ENCODE measurements around the gene DAAM2.

Gene DAAM2

DNA sequence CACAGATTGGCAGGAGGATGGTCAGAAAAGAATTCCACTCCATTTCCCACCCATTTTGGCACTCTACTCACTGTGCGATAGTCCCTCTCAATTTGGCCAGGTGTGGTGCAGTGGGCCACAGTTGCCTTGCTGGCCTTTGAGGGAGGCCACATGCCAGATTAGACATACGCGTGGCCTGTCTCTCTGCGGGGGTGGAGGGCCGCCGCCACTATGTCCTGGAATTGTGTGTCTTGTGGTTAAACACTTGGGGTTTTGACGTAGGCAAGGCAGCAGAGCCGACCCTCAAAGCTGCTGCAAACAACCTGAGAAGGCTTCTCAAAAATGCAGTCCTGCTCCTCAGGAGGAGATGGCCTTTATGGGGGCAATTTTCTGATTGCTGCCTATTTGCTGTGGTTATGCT is 4.9 kb upstream of the DAAM2 start:
- no peak for DNase-seq (ENCODE audit: low spot score)

DNA sequence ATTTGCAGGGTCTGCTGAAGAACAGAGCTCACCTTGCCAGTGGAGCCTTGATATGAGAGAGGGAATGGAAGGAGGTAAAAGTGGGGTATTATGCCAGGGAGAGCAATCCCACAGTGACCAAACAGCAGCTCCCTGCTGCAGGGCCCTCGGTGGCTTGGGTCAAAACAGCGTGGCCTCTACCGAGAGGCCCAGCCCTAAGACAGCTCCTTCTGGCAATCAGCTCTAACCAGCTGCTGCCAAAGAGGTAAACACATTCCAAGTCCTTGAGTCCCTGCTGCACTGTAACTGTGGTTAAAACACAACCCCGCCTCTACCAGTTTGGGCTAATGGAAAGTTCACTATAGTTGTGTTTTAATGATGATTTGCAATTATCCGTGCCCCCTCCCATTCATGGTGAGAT is 1.4 kb upstream of the DAAM2 start:
- DNase-seq (ENCODE audit: low spot score) = no peak

DNA sequence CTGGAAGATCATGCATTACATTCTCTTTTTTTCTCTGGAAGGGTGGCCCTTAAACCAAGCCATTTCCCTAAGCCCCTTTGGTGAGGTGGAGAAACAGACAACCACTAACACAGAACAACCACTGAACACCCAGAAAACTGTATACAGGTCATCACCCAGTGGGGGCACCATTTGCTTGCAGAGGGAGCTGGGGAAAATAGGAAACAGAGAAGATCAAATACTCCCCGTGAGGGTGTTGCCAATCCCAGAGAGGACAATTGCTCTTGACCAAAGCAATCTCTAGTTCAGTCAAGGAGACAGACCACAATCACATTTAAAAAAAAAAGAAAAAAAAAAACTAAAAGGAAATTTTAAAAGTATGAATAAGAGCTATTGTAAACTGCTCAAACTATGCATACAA is 865 bp upstream of the DAAM2 start:
- peak; percentile 23 for DNase-seq (ENCODE audit: low spot score)

DNA sequence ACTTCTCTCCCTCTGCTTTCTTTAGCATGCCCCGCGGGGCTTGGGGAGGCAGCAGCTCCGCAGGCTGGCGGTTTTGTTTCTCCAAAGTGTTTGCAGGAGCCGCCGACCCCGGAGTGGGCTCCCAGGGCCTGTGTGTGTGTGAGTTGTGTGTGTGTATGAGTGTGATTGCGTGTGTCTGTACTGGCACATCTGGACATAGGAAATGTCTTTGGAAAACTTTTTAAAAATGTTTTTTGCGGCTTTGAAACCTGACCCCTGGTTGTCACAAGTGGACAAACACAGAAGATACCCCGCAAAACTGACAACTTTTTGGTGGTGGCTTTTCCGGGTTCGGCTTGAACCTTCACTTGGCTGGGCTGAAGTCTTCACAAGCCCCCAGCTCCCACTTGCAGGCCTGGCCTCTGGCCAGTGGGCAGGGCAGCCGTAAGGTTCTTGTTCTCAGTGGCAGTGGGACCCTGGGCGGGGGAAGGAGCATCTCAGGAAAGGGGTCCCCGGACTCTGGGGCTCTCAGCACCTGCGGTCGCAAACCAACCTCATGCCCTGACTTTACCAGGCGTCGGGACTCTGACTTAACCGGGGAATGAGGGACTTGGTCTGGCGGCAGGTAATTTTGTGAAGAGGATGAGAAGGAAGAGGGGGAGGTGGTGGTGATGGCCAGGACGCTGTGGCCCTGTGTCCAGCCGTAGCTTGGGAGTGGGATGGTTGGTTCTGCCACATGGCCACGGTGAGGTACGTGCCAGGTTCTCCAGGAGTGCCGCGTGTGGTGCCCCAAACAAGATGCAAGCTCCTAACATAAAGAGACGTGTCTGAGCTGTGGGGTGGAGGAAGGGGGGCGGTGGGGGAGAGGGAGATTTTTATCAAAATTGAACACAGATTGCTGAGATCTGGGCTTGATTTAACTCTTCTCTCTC is 619 bp downstream of the DAAM2 start:
- no peak for DNase-seq (ENCODE audit: low spot score)

DNA sequence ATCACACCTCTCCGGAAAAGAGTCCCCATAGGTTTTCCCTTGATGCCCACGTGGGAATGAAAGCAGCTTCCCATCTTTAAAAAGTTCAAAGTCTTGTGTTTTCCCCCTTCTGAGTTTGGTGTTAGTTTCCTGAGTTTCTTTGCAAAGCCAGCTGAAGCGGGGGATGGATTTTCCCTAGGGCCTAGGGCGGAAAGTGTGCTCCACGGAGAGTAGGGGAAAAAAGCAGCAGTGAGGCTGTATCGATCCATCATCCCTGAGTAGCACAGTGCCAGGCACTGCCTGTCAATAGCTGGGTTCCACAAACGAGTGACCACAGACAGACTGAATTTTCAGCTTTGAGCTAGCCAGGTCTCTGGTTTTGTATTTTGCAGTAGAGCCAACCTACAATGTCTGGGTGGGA is 1.3 kb downstream of the DAAM2 start:
- no peak for DNase-seq (ENCODE audit: low spot score)

DNA sequence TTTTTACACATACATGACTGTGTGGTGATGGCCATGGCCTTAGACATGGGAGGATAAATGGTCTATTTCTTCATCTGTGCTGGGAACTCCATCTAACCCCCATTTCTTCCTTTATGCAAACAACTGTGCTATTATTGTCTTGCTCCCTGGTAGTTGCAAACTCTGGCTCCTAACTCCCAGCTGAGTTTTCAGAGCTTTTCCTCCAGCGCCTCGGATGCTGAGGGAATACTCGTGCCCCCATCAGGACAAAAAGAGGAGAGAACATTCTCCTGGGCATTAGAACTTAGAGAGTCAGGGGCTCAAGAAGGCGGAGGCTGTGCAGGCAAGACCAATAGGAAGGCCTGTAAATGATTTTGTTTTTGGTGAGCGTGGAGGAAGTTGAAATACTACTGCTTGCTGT is 2.1 kb downstream of the DAAM2 start:
- DNase-seq (ENCODE audit: low spot score) = no peak

DNA sequence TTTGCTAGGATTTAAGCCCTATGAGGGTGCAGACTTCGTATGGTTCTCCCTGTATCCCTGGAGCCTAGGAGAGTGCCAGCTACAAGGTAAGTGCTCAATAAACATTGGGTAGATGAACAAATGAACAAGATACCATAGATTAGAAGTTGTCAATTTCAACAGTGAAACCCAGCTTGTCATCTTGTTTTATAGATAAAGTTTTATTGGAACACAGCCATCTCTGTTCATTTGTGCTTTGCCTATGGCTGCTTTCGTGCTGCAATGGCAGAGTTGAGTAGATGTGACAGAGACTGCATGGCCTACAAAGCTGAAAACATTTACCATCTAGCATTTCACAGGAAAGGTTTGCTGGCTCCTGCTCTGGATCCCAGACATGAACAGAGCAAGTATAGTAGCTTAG is 5.6 kb downstream of the DAAM2 start:
- no peak for DNase-seq (ENCODE audit: low spot score)

DNA sequence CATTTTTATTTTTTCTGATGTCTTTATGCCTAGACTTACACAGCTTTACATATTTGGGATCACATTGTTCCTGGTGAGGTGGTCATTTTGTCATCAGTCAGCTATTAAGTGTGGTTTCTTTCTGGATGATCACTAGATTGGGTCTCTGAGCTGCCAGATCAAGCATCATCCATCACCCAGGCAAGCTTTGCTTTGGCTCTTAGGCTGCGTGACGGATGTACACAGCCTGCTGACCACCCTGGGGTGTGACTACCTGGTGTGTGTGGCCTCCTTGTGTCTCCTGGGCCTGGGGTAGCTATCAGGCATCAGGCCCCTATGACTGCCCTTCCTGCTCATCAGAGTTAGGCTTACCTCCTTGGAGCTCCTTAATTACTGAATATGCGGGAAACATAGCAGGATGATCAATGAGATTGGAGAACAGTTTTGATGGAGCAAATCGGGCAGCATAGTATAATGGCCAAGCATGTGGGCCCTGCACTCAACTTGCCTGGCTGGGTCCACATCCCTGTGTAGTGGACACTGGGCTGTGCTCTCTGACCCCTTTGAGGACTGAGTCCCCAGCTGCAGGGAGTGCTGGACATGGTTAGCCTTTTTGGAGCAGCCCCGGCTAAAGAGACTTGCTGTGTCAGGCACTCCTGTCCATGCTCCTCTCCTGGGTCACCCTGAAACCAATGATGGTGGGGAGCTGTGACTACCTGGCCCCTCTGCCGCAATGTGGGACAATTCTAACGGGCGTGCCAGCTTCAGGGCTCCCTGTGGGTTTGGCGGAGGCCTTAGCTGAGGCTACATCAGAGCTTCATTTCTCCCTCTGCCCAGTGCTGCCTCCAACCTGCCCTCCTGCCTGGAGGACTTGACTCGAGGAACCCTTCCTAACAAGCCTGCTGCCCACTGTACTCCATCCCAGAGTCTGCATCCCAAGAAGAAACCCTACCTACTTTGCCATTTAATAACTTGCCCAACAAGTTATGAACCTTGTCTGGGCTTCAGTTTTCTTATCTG is 8.2 kb downstream of the DAAM2 start:
- no peak for DNase-seq (ENCODE audit: low spot score)

DNA sequence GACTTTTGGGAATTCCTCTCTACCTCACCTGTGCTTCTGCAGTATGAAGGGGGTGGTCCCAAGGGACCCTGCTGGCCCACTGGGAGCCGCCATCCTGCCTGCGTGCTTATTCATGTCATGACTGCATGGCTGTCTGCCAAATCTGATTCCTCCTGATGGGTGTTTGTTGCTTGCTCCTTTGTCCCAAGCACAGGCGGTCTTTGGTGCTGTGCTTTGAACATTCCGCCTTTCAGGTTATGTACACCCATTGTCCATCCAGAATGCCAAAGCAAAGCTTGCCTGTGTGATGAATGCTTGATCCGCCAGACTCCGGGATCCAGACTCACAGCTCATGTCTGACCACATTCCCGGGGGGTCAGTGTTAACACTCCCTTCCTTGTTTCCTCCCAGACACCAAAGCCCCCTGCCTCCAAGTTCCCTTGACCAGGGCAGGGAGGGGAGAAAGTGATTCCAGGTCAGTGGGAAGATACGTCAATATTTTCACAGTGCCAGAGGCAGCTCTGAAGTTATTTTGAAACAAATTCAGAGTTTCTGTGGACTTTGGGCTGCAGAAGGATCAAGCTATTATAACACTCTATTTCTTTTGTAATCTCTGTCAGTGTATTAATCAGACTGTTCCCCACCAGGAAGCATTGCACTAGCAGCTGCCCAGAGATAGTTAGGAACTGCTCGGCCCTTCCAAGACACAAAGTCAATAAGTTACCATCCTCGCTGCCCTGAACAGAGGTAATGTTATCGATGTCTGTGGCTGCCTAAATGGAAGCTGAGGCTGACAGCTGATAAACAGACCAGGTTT is 9.5 kb downstream of the DAAM2 start:
- no peak for DNase-seq (ENCODE audit: low spot score)

DNA sequence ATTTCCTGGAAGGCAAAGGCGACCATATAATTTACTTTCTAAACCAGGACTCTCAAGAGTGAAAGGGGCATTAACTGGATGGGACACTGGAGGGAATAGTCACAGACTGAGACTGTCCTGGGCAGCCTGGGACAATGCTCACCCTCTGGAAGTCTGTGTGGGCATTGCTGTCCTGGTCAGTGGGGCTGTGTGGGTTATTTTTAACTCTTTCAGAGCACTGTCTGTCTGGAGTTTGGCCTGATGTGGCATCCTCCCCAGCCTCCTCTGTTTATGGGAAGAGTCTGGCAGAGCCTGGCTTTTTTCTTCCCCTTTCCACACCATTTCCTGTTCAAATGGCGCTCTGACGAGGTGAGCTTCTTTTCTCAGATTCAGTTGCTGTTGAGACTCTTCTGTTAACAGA is 11.7 kb downstream of the DAAM2 start:
- DNase-seq (ENCODE audit: low spot score) = no peak

DNA sequence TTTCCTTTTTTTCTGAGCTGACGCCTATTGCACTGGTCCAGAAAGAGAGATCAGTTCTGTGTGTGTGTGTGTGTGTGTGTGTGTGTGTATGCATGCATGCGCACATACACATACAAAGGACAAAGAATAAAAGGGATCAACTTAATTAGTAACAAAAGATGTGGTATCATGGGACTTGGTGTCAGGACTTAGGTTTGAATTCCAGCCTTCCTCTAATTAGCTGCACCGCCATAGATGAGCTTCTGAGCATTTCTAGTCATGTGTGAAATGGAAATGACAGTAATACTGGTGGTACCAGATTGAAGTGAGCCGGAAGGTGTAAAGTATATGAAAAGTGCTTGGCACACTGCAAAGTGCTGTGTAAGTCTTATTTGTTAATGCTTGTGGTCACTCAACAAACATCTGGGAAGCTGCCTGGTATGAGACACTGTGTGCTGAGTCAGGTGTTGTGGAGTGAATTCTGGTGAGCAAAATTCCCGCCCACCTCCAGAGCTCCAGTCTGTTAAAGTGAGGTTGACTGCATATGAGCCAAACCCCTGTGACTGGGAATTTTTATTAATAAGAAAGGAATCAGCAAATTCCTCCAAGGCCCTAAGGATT is 12.4 kb downstream of the DAAM2 start:
- DNase-seq (ENCODE audit: low spot score) = no peak

DNA sequence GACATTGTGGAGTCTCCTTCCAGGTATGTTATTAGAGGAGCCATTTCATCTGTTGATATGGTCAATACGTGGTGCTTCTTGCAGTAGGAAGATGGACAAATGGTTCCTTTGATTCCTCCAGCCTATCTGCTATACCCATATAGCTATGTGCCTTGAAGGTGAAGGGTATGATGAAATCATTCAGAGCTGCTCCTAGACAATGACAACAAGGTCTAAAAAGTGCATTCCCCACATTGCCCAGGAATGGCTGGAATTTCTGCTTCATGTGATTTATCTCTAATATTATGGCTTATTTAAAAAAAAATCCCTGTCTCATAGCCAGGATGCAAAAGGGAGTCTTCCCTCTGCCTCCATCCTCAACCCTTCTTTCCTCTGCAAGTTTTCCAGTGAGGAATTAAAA is 14.1 kb downstream of the DAAM2 start:
- DNase-seq (ENCODE audit: low spot score) = no peak

DNA sequence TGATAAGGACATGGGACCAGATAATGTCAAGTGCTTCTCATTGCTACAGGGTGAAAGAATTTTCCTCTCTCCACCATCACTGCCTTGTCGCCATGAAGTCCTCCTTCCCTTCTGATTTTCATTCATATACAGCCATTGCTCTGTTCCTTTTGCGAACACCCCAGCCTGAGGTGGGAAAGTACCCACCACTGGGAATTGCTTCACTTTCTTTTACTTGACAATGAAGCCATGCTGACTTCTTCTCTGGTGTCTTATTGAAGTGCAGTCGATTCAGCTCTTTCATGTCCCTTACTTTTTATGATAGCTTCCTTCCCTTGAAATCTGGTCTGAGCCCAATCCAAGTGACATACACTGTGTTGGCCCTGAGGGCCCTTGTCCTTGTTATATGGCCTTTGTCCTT is 16.2 kb downstream of the DAAM2 start:
- no peak for DNase-seq (ENCODE audit: low spot score)

DNA sequence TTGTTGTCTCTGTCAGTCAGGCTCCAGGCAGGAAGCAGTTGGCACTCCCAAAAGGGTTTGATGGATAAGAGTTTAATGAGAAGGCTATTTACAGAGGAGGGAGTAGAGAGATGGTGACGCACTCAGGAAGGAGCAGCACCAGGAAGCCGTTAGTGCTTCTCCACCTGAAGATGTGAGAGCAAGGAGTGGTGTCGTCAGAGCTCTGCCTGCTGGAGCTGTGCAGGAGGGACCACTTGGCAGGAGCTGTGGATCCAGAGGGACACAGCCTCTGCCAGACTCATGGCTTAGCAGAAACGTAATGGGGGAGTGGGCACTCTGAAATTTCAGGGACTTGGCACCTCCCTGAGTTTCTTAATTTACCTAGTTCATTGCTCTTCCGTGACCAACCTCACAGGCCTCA is 16.8 kb downstream of the DAAM2 start:
- no peak for DNase-seq (ENCODE audit: low spot score)

DNA sequence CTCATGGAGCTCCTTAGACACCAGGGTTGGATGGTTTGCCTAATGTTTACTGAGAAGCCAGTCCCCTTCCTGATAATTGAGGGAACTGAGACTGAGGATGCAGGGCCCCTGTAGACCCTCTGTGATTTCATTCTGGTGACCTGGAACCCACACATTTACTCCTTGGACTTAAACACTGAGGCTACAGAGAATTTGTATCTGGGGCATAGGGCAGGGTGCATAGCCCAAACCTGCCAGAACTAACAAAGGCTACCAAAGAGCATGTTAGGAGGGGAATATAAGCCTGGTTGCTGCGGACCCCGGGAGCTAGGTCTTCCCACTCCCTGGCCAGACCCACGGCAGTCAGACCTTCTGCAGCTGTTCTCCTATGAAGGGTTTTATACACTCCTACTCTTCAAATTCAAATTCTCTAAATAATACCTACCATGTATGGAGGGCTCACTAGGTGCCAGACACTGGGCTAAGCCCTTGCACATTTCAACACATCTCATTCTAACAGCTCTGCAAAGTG is 19.7 kb downstream of the DAAM2 start:
- no peak for DNase-seq (ENCODE audit: low spot score)

DNA sequence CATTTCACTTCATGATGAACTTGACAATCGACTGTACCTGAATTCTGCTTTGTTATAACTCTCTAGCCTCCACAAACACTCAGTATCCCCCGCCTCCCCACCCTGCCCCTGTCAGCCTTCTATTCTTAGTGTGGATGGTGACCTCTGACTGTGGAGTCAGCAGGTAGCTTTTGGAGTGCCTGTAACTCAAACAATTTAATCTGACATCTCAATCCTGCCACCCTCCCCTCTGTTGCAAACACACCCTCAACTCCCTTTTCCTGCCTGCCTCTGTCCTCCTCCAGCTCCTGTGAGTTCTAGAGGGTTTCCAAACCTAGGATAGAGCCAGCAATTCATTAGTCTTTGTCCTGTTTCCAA is 20.3 kb downstream of the DAAM2 start:
- DNase-seq (ENCODE audit: low spot score) = no peak

DNA sequence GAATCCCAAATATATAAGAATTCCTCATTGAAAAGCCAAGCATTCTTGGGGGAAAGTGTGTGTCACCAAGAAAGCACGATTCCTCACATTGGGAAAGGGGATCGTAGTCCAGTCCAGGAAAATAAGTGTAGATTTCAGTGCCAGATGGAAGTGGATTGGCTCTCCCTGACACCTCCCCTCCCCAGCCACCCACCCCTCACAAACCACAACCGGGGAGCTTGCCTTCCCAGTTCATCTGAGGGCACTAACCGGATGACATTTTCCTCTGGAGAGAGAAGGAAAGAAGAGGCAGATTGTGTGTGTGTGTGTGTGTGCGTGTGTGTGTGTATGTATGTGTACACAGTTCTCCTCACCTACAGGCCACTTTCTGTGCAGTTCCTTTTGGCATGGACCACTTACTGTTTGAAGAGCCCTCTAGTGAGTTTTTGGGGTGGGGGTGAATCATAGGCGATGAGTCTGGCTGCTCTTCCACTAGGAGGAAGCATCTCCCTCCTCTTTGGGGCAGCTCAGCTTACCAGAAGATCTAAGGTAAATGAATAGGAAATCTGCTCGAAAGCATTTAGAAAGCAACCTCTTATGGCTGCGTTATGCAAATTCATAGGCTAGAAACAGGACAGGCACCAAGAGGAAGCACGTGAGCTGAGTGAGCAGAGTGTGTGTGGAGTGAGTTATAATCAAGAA is 20.8 kb downstream of the DAAM2 start:
- no peak for DNase-seq (ENCODE audit: low spot score)

DNA sequence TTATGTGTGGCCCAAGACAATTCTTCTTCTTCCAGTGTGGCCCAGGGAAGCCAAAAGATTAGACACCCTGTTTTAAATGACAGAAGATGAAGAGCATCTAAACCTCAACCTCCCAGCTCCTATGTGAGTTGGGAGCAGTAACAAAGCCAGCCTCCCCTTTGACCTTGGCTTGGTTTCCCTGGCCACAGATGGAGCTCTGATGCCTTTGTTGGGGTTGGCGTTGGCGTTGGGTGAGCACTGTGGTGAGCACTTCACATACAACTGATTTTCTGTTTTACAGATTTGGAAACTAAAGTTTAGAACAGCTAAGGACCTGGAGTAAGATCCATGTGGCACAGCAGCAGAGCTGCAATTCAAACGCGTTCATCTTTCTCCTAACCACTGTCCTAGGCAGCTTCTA is 22.1 kb downstream of the DAAM2 start:
- no peak for DNase-seq (ENCODE audit: low spot score)

DNA sequence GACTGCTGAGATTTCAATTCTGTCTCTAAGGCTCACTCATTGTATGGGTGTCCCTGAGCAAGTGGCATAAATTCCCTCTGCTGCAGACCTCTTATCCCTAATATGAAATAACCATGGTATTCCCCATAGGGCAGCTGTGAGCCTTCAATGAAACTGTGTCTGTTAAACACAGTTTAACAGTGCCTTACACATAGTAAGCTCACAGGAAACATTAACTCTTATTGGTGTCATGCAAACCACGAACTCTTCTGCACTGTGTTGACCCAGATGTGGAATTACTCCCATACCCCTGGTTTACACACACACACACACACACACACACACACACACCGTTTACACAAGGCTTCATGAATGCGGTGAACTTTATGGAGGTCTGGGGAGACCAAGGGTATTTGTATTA is 23.2 kb downstream of the DAAM2 start:
- DNase-seq (ENCODE audit: low spot score) = no peak

DNA sequence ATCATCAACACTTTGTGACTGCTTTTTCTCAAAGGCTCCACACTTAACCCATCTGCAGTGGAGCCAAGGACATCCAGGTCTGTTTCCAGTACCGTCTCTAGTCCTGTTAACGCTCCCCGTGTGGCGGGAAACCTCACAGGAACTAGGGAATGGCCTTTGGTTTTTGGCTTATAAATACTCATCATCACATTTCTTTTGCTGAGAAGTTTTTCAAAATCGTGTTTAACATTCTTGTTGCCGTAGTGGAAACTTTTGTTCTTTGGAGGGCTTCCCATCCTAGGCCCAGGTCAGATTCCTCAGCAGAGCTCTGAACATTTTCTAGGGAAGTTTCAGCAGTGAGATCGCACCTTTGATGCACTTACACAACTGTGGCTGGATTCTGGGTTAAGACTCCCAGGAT is 24.6 kb downstream of the DAAM2 start:
- no peak for DNase-seq (ENCODE audit: low spot score)

DNA sequence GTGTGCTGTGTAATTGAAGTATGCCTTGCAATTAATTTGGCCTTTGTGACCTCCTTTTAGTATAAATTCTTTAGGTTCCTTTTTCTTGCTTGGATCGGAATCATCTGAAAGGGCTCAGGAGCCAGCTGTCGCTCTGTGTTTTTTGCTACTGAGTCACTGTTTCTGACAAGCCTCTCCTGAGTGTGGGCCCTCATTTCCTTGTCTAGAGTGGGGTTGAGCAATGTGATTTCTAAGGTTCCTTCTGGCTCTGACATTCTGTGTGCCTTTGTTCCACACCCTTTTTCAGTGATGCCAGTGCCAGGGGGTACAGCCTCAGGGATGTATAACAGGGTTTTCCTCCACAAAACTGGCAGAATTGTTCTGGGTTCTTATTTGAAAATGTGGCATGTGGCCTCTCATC is 26.5 kb downstream of the DAAM2 start:
- no peak for DNase-seq (ENCODE audit: low spot score)
